CD4-positive, alpha-beta T cell treated with Interleukin-17A for 1 hour (primary cell): Measurements from ENCODE around the gene VCAM1.
A peak's percentile ranks its signal among the peaks of the same experiment; 100 is the strongest.

Source experiments
- DNase-seq: peaks from one replicate; pipeline ENCODE4 v3.0.0-alpha.2; 2020

Gene VCAM1

GRCh38 chr1:100719490-100719889 is at the start of gene VCAM1:
Gene VCAM1, plus strand, starts transcription at chr1:100719742. Its CDS starts 119 bp downstream, at chr1:100719861.
- no peak for DNase-seq

- no peak for DNase-seq
Measured at GRCh38 chr1:100670083-100670482, 49.5 kb upstream of the VCAM1 start.

GRCh38 chr1:100671601-100672000 is 47.9 kb upstream of the VCAM1 start:
- no peak for DNase-seq

- DNase-seq = no peak
Measured at GRCh38 chr1:100683448-100684349, 35.8 kb upstream of the VCAM1 start.

GRCh38 chr1:100699744-100700143 is 19.8 kb upstream of the VCAM1 start:
- DNase-seq = no peak

GRCh38 chr1:100700586-100700985 is 19.0 kb upstream of the VCAM1 start:
- DNase-seq = no peak

- no peak for DNase-seq
Measured at GRCh38 chr1:100703052-100703451, 16.5 kb upstream of the VCAM1 start.

GRCh38 chr1:100703716-100704115 is 15.8 kb upstream of the VCAM1 start:
- no peak for DNase-seq

GRCh38 chr1:100704473-100704872 is 15.1 kb upstream of the VCAM1 start:
- DNase-seq = no peak

- no peak for DNase-seq
Measured at GRCh38 chr1:100706296-100706695, 13.2 kb upstream of the VCAM1 start.

- no peak for DNase-seq
Measured at GRCh38 chr1:100706856-100707255, 12.7 kb upstream of the VCAM1 start.

- DNase-seq = no peak
Measured at GRCh38 chr1:100708476-100709062, 11.0 kb upstream of the VCAM1 start.

GRCh38 chr1:100710906-100711682 is 8.4 kb upstream of the VCAM1 start:
- no peak for DNase-seq

- peak; percentile 69 for DNase-seq
Measured at GRCh38 chr1:100713027-100713426, 6.5 kb upstream of the VCAM1 start.

GRCh38 chr1:100713626-100714025 is 5.9 kb upstream of the VCAM1 start:
- no peak for DNase-seq

GRCh38 chr1:100714599-100714998 is 4.9 kb upstream of the VCAM1 start:
- no peak for DNase-seq

GRCh38 chr1:100717218-100717617 is 2.3 kb upstream of the VCAM1 start:
- no peak for DNase-seq

- DNase-seq = no peak
Measured at GRCh38 chr1:100718581-100718980, 961 bp upstream of the VCAM1 start.

- no peak for DNase-seq
Measured at GRCh38 chr1:100720101-100720500, 559 bp downstream of the VCAM1 start.

GRCh38 chr1:100720751-100721150 is 1.2 kb downstream of the VCAM1 start:
- no peak for DNase-seq

GRCh38 chr1:100721526-100722207 is 2.1 kb downstream of the VCAM1 start:
- DNase-seq = no peak

- DNase-seq = no peak
Measured at GRCh38 chr1:100722221-100722620, 2.7 kb downstream of the VCAM1 start.

- DNase-seq = no peak
Measured at GRCh38 chr1:100724281-100724680, 4.7 kb downstream of the VCAM1 start.
